Measurements from ENCODE around the gene CD6. TPM values are rescaled to one million over a fixed set of nuclear protein-coding genes. Genes with fewer than 3 reads are reported as not detected.

Gene CD6
- total RNA-seq, 1 experiment from 2014 or later = not detected

GRCh38 chr11:60922906-60923305 lies 48.6 kb upstream of the CD6 start:
- no CpG with 5 or more reads among the region's 6 CpGs for WGBS (ENCODE audit: extremely low coverage, insufficient read length, low lambda C conversion rate)
- no peaks in the 10 kb centered on the region for H3K9me3 Mint-ChIP-seq

More at GRCh38 chr11:60922906-60923305, 48.6 kb upstream of the CD6 start:
- Histone ChIP-seq H3K27me3 (ENCODE audit: insufficient read depth, low read length) (no peaks in the 10 kb centered on the region), H4K20me1 (ENCODE audit: control insufficient read depth, insufficient read depth, insufficient read length) (no peaks in the 10 kb centered on the region), H2BK20ac (ENCODE audit: low read depth, low read length, poor library complexity, severe bottlenecking) (no peak overlapping the region), H3K14ac (ENCODE audit: insufficient read depth, low read length) (no peak overlapping the region), H2BK15ac (ENCODE audit: low read depth, low read length) (no peak overlapping the region), H4K8ac (replicated peaks; ENCODE audit: insufficient read length, low read depth, low read length) (no peak overlapping the region), H4K5ac (ENCODE audit: insufficient read length, low read depth, low read length) (no peak overlapping the region), H3K18ac (ENCODE audit: insufficient read length, low read depth, low read length) (no peak overlapping the region), H3K4me1 (ENCODE audit: insufficient read depth, low read length) (peaks cover 2% of the 10 kb centered on the region), H3K23ac (ENCODE audit: insufficient read length, low read depth, low read length) (no peak overlapping the region), H4K91ac (ENCODE audit: insufficient read length, low read depth, low read length) (no peak overlapping the region), H3K23me2 (ENCODE audit: insufficient read length, low read depth, low read length, poor library complexity, severe bottlenecking) (peaks cover 10% of the 10 kb centered on the region), H2AFZ (ENCODE audit: low read length) (no peak overlapping the region), H2BK12ac (ENCODE audit: insufficient read length, low read depth, low read length) (no peak overlapping the region), H3K4ac (ENCODE audit: low read depth, low read length) (no peak overlapping the region), H3K9ac (ENCODE audit: extremely low read depth, insufficient read length, low read length) (no peak overlapping the region), H2BK120ac (ENCODE audit: low read depth, low read length, poor library complexity, severe bottlenecking) (no peak overlapping the region), H3K56ac (ENCODE audit: insufficient read length, low read depth, low read length) (no peak overlapping the region), H3K79me2 (ENCODE audit: insufficient read depth, low read length) (no peaks in the 10 kb centered on the region), H3K79me1 (ENCODE audit: insufficient read depth, low read depth, low read length, poor library complexity, severe bottlenecking) (no peaks in the 10 kb centered on the region), H3K9me3 (ENCODE audit: control insufficient read depth, low read depth, low read length) (no peaks in the 10 kb centered on the region), H3T11ph (ENCODE audit: low read length) (no peak overlapping the region), H2BK5ac (ENCODE audit: insufficient read length, low read length) (no peak overlapping the region), H3K27ac (ENCODE audit: insufficient read length, low read depth, low read length) (no peak overlapping the region), H3K4me2 (ENCODE audit: insufficient read depth, insufficient read length, low read length) (no peak overlapping the region), H2AK5ac (ENCODE audit: insufficient read length, low read length) (no peak overlapping the region)
- peaks cover 7% of the 10 kb centered on the region for H3K27me3 Mint-ChIP-seq (ENCODE audit: low read depth)
- DNase-seq = no peak
- H3K27ac Mint-ChIP-seq = no peak overlapping the region
- H3K36me3 Mint-ChIP-seq (ENCODE audit: insufficient read depth in 1 of 3, low read depth in 3 of 3) = peaks cover 22 to 46% (median 40%) of the 10 kb centered on the region in 3 experiments; a peak in 6 of 7 replicates
- H3K4me3 Mint-ChIP-seq = no peak overlapping the region
- TF ChIP-seq CTCF (conservative IDR thresholded peaks at IDR 0.05) = no peak
- peaks cover 20 to 22% of the 10 kb centered on the region in 2 experiments for H3K4me1 Mint-ChIP-seq

Measured in H9 (cell line).